Dedifferentiated amniotic fluid mesenchymal stem cell (primary cell): ENCODE measurements around the gene ACTR3C.
A peak's percentile ranks its signal among the peaks of the same experiment; 100 is the strongest.
"Not testable (repeated sequence)": the region's sequence is repeated elsewhere in the genome, so short reads cannot be mapped to it uniquely, and the experiment has no call there.

Experiments used
- DNase-seq: peaks from one replicate; pipeline ENCODE4 v3.0.0-alpha.2; 2016; ENCODE audit errors: extremely low spot score

The ACTR3C gene

DNA sequence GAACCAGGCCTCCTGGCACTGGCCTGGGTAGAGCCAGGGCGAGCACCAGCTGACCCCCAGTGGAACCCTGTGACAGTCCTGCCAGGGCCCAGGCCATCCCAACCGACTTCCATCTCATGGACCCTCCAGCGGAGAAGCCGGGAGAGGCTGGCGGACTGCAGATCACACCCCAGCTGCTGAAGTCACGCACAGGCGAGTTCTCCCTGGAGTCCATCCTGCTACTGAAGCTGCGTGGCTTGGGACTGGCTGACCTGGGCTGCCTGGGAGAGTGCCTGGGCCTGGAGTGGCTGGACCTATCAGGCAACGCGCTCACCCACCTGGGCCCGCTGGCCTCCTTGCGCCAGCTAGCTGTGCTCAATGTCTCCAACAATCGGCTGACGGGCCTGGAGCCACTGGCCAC, 13.4 kb upstream of the ACTR3C start:
- no peak for DNase-seq

DNA sequence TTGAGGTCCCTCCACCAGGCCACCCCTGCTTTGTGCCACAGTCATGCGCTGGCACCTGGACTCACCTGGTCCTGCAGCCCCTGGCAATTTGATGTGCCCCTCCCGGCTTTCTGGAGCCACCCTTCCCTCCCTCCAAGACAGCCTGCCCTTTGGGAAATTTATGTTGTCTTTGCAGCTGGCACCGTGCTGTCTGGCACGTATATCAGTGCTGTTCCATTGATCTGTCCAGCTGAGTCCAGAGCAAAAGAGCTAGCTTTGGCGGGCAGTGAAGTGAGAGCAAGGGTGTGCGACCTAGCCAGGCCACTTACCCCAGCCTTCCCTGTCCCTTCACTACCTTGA, 12.4 kb upstream of the ACTR3C start:
- DNase-seq: no peak

DNA sequence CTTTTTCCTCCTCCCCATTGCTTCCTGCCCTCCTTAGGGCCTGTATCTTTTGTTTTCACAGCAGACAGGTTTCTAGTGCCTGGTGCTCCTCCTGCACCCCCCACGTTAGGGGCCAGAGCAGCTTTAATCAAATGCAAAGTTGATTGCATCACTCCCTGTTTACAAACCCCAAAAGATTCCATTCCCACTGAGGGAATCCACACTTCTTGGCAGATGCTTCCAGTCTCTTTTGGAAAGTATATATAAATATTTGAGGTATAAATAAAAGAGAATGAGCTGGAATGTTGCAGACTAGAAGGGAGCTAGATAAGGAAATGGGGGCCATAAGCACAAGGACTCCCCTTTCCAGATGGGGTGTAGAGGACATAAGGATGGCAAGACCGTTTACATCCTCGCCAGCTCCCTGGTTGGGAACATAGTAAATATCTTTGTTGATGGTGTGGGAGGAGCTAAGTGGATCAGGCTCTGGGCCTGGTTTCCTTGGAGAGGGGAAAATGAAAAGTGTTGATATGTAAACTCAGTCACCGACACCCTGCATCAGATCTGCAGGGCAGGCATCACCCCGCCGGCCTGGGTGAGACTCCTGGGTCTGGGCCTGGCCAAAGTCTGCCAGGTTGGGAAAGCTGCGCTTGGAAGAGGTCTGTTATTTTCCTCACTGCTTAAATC, 11.9 kb upstream of the ACTR3C start:
- DNase-seq: peak; percentile 52

GRCh38 chr7:150334108-150334507, 10.8 kb upstream of the ACTR3C start:
- no peak for DNase-seq

- no peak for DNase-seq
These were observed 10.3 kb upstream of the ACTR3C start for GRCh38 chr7:150333659-150334058.

- DNase-seq: no peak
These were observed 9.7 kb upstream of the ACTR3C start for GRCh38 chr7:150332852-150333635.

DNA sequence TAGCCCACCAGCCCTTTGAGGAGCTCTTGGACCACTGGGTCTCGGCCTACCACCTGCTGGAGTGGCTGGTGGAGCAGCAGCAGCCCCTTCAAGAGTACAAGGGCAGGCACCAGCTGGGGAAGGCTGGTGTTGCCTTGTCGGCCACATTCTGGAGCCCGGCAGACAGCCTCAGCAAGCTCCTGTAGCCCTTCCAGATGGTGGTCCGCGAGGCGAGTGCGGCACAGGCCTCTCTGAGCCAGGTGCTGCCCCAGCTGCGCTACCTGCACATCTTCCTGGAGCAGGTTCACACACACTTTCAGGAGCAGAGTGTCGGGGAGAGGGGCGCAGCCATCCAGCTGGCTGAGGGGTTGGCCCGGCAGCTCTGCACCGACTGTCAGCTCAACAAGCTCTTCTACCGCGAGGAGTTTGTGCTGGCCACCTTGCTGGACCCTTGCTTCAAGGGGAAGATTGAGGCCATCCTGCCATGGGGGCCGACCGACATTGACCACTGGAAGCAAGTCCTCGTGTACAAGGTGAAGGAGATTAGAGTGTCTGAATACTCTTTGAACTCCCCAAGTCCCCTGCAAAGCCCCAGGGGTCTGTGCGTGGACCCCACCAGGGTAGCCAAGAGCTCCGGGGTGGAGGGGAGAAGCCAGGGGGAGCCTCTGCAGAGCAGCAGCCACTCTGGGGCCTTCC, 7.0 kb upstream of the ACTR3C start:
- DNase-seq: no peak

GRCh38 chr7:150329331-150330120, 6.2 kb upstream of the ACTR3C start:
- DNase-seq: no peak

- no peak for DNase-seq
These were observed 4.0 kb upstream of the ACTR3C start for GRCh38 chr7:150327308-150327707.

GRCh38 chr7:150326657-150327268, 3.4 kb upstream of the ACTR3C start:
- DNase-seq: no peak

DNA sequence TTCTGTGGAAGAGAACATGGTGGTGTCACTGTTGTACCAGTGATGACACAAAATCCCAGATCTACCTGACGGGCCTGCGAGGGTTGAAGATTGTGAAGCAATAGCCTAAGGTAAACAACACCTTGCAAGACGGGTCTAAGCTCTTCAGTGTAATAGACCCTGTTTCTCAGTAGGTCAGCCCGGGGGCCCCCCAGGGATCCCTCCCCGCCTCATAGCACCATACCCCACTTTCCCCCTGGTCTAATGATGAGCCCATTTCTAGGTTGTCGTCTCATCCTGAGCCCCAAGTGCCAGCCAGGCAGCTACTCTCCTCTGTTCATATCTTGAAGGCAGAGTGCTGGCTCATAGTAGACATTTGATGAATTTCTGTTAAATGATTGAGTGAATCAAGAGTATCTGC, 2.6 kb upstream of the ACTR3C start:
- DNase-seq: no peak

DNA sequence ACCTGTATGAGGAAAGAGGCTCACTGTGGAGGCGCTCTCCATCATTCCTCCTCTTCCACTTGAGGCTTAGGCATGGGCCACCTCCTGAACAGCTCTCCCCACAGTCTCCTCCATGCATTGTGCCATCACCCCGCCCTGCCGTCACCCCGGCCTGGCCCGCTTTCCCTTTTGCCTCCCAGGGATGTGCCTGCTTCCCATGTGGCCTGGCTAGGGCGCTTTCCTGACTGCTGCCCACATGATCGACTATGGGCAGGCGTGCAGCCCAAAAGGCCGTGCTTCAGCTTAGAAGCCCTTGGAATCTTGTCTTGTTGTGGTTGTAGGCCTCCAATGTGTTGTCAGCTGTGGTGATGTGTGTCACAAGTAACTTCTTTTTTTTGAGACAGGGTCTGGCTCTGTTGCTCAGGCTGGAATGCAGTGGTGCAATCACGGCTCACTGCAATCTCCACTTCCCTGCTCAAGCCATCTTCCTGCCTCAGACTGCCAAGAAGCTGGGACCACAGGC, 1.8 kb upstream of the ACTR3C start:
- DNase-seq: no peak

DNA sequence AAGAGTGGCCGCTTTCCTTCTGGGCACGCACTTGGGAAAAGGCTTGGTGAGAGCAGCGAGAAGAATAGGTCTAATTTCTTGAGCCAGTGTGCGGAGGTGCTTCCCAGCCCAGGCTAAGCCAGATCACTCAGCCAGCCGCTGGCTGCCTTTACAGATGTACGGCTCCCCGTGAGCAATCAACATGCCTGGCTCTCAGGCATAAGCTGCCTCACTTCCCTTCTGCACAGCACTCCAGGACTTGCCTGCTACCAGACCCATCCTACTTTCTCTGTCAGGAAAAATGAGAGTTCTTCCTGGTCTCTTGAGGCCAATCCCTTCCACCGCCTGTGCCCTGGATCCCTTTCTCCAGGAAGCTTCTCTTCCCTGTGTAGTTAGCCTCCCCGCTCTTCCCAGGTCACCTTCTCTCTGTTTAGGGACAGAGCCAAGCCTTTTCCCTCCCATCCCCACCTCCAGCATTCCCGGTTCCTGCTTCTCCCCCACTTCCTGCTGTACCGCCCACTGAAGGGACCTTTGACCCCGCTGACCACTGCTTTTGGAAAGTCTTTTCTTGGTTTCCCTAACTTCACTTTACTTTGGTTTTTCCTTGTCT, 1.1 kb upstream of the ACTR3C start:
- no peak for DNase-seq

DNA sequence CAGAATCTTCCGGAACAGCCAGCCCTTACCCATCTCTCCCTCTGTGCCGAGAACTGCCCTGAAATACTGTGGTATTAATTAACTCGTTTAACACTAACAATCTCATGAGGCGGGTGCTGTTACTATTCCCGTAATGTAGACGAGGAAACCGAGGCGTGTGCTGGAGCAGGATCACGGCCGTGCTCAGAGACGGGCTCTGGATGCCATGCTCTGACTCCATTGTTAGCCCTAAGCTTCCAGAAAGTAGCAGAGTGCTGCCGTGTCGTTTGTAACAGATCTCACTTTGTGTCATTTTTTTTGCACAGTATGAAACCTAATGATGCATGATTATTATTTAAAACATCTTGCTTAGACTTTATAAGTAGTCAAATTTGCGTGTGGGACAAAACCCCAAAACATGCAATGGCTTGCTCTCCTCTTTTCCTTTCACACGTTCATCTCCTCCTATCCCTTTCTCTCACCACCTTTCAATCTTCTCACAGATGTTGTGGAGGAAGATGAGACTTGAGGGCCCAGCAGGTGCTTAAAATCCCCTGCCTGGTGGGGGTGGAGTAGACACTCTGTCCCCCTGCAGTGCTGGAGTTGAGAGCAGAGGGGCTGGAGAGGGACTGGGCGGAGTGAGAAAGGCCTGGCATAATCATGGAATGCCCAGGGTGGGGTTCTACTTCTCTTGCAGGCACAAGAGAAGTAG, 482 bp upstream of the ACTR3C start:
- DNase-seq: no peak

GRCh38 chr7:150322114-150322832, 1.1 kb downstream of the ACTR3C start:
- no peak for DNase-seq

- no peak for DNase-seq
These were observed 1.6 kb downstream of the ACTR3C start for GRCh38 chr7:150321788-150322113.

DNA sequence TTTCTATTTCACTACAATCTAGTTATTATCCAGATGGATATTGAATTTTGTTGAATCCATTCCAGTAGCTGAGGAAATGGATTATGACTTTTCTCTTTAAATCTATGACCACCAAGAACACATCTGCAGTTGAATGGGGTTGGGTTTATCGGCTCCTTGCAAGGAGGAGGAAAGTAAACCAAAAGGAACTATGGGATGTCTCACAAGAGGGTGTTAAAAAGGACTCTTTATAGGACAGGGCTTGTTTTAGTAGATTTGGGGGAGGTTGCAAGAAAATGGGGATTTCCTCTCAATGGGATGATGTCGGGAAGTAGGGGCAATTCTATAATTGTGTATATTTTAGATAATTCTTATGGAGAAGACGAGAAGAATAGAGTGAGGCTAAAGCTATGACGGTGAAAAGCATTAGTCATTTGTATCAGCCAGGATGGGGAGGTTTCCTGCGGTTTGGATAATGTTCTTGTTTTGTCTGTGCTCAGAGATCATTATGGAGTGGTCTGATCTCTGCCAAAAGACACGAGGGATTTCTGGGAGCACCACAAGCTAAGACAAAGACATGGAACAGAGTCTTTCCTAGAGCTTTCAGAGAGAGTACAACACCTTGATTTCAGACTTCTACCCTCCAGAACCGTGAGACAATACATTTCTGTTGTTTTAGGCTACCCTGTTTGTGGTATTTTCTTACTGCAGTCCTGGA, 5.4 kb downstream of the ACTR3C start:
- no peak for DNase-seq

- DNase-seq: not testable (repeated sequence)
These were observed 6.4 kb downstream of the ACTR3C start for GRCh38 chr7:150316987-150317386.

GRCh38 chr7:150314639-150315239, 8.6 kb downstream of the ACTR3C start:
- DNase-seq: no peak
